Activated B cell treated with CpG ODN at 0.5 μM for 24 hours (primary cell): ENCODE results near the gene CAPN7. TPM values are rescaled to one million over a fixed set of nuclear protein-coding genes. Genes with fewer than 3 reads are reported as not detected.
A peak's percentile ranks its signal among the peaks of the same experiment; 100 is the strongest.

Experiments
- ATAC-seq: fragments of 200-7000 bp; cut with Tn5 transposase; one replicate; pipeline ENCODE4 v1.10.0; 2021; ENCODE audit warnings: low read depth, mild to moderate bottlenecking, moderate library complexity
- CTCF ChIA-PET: fragments of 350-600 bp; sonication (Branson Sonifier 250); formaldehyde crosslinking; loops from one replicate; lab custom pipeline; 2021; ENCODE audit warnings: antibody characterized with exemption; lab: Charles Lee
- POLR2A ChIA-PET: fragments of 350-600 bp; sonication (Branson Sonifier 250); formaldehyde crosslinking; loops from one replicate; lab custom pipeline; 2021; ENCODE audit warnings: antibody characterized with exemption; lab: Charles Lee
- DNase-seq: peaks from one replicate; pipeline ENCODE4 v3.0.0; 2022
- H3K27ac Mint-ChIP-seq: one replicate; pipeline ENCODE4 v1.8.0; 2020; ENCODE audit warnings: mixed read lengths
- H3K27me3 Mint-ChIP-seq: one replicate; pipeline ENCODE4 v1.8.0; 2021; ENCODE audit warnings: mixed read lengths
- H3K36me3 Mint-ChIP-seq: one replicate; pipeline ENCODE4 v1.8.0; 2021; ENCODE audit warnings: low read depth, mixed read lengths
- H3K4me1 Mint-ChIP-seq: one replicate; pipeline ENCODE4 v1.8.0; 2021; ENCODE audit warnings: mixed read lengths
- H3K4me3 Mint-ChIP-seq: one replicate; pipeline ENCODE4 v1.8.0; 2020; ENCODE audit warnings: mild to moderate bottlenecking, mixed read lengths
- H3K9me3 Mint-ChIP-seq: one replicate; pipeline ENCODE4 v1.8.0; 2020; ENCODE audit warnings: mixed read lengths
- intact Hi-C: fragments of 100-400 bp; cut with micrococcal nuclease; formaldehyde crosslinking; loops from one replicate; pipeline ENCODE4 v1.15.1; 2024
- total RNA-seq: library from RNA; stranded (reverse); gene quantifications from 2 replicates; pipeline ENCODE4 v1.2.3, GENCODE V29; 2022
- TF ChIP-seq, protein P1 (sequence below): fragments of 200-600 bp; IDR thresholded peaks from one replicate; pipeline ENCODE4 v1.8.0; 2022; ENCODE audit warnings: antibody characterized with exemption, mild to moderate bottlenecking

Gene CAPN7
- total RNA-seq, 1 donor from 2014 or later: 45.1 TPM

DNA sequence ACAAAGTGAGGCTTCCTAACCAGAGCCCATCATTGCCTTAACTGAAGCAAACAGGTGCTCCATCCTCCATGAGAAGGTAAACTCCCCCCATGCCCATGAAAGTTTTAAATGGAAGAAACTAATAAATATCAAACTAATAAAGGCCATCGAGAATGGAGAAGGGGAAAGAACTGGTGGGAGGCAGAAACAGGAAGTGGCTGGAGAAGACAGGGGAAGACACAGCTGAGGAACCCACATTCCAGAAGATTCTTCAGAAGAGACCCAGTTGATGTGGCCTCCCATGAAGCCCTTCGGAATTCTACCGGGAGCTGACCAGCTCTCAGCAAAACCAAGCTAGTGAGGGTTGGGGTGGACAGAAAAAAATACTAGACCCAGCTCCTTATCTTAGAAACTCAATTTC, 84.7 kb downstream of the CAPN7 start:
- TF ChIP-seq, protein P1, sequence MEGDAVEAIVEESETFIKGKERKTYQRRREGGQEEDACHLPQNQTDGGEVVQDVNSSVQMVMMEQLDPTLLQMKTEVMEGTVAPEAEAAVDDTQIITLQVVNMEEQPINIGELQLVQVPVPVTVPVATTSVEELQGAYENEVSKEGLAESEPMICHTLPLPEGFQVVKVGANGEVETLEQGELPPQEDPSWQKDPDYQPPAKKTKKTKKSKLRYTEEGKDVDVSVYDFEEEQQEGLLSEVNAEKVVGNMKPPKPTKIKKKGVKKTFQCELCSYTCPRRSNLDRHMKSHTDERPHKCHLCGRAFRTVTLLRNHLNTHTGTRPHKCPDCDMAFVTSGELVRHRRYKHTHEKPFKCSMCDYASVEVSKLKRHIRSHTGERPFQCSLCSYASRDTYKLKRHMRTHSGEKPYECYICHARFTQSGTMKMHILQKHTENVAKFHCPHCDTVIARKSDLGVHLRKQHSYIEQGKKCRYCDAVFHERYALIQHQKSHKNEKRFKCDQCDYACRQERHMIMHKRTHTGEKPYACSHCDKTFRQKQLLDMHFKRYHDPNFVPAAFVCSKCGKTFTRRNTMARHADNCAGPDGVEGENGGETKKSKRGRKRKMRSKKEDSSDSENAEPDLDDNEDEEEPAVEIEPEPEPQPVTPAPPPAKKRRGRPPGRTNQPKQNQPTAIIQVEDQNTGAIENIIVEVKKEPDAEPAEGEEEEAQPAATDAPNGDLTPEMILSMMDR: no peak
- ChIA-PET CTCF (interaction anchor here (0.6 to 1.3 kb wide), 3 partner anchors 14 to 94 kb away, joined by 3 to 5 read pairs (median 3); partner anchors contain the start of gene SH3BP5), POLR2A (interaction anchor here (0.8 to 3.0 kb wide), 13 partner anchors 9 to 311 kb away, joined by 3 to 20 read pairs (median 4); partner anchors contain the start of gene SH3BP5)
- DNase-seq (no peak), ATAC-seq (no peak)
- Mint-ChIP-seq H3K4me1 (peaks cover 95% of the 10 kb centered on the region), H3K27ac (peak overlapping the region; percentile 91), H3K36me3 (peaks cover 40% of the 10 kb centered on the region), H3K9me3 (no peaks in the 10 kb centered on the region), H3K4me3 (peak overlapping the region; percentile 17), H3K27me3 (no peaks in the 10 kb centered on the region)
- intact Hi-C loops: no loop called here

DNA sequence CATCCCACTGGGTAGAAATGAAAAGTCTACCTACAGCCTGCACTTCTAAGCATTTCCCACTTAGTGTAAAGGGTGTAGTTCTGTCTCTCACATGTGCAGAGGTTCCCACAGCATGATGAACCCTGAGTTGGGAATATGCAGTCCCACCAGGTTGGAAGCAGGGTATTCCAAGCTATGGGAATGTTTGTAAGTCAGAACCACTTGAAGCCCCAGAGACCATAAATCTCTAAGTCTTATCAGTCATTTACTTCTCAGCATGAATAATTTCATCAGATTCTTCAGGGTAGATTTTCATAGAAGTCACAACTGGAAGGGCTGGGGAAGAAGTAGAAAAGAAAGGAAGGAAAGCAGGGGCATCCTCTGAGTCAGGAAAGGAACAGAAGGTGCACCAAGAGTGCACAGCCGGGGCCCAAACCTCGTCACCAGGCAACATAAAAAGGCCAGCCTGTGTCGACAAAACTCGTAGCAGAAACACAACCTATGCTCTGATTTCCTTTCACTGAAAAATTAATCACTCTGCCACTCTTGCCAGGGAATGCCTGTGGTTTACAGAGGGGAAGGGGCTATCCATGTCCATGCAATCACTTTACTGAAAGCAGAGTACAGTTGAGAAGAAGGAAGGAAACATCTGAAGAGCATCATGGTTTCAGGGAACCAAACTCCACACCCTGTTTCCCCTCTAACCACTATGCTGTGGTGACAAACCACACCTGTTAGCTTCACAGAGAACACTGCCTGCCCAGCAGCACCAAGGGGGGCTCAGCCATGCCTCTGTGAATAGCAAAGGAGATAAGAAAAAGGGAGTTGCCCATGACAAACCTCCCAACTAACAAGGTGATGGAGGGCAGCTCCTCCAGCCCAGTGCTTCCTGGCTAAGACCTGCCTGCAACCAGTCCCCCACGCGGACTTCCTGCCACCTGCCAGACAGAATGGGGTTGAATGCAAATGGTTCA, 85.8 kb downstream of the CAPN7 start:
- Mint-ChIP-seq H3K27me3 (no peaks in the 10 kb centered on the region), H3K27ac (peak overlapping the region; percentile 91), H3K36me3 (peaks cover 29% of the 10 kb centered on the region), H3K4me1 (peaks cover 97% of the 10 kb centered on the region), H3K9me3 (no peaks in the 10 kb centered on the region), H3K4me3 (peak overlapping the region; percentile 66)
- ChIA-PET CTCF (interaction anchor here (0.7 to 2.2 kb wide), 5 partner anchors 15 to 113 kb away, joined by 3 to 13 read pairs (median 5); partner anchors contain the start of gene SH3BP5), POLR2A (interaction anchor here (0.6 to 3.0 kb wide), 17 partner anchors 9 to 96 kb away, joined by 3 to 20 read pairs (median 4); partner anchors contain the start of gene SH3BP5)
- DNase-seq: peak; percentile 46
- TF ChIP-seq, protein P1: no peak
- peak; percentile 78 for ATAC-seq
- intact Hi-C loops: loop anchor here (1.0 kb wide), 5 partner anchors 18 to 86 kb away; partner anchors contain the start of gene SH3BP5

DNA sequence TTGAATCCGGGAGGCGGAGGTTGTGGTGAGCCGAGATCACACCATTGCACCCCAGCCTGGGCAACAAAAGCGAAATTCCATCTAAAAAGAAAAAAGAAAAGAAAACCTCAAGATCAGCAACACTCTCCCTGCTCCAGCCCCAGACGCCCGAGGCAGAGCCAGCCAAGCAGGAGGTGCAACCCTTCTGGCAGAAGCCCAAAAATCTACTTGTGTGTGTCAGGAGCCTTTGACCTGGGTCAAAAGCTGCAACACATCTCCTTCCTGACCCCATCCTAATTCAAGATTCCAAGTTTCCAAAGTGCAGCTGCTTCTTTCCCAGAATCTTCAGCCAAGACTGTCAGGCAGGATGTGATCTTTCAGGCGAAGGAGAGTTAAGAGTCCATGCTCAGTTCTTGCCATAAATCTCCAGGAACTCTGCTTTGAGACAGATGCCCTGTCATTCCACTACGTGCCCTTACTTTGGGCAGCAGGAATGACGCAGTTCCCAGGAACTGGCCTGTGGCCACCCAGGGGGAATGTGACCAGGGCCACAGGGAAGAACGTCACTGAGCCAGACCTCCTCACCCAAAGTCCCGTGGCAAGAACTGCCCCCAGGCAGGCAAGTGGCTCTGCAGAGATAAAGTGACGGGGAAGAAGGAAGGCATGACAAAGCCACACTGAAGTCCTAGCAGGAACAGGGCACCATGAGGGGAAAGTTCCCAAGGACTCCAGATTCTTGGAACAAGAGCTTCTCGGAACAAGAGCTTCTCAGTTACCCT, 86.9 kb downstream of the CAPN7 start:
- no peaks in the 10 kb centered on the region for H3K9me3 Mint-ChIP-seq
- H3K4me1 Mint-ChIP-seq: peaks cover 95% of the 10 kb centered on the region
- peaks cover 27% of the 10 kb centered on the region for H3K36me3 Mint-ChIP-seq
- TF ChIP-seq, protein P1: no peak
- peak overlapping the region; percentile 91 for H3K27ac Mint-ChIP-seq
- ATAC-seq (no peak), DNase-seq (no peak)
- ChIA-PET CTCF (interaction anchor here (1.1 to 2.2 kb wide), 3 partner anchors 21 to 112 kb away, joined by 4 to 13 read pairs (median 5); no protein-coding TSS in a partner anchor), POLR2A (interaction anchor here (0.7 to 3.0 kb wide), 13 partner anchors 14 to 95 kb away, joined by 3 to 20 read pairs (median 5); partner anchors contain the start of gene SH3BP5)
- intact Hi-C loops: loop anchor here (1.0 kb wide), 5 partner anchors 17 to 85 kb away; partner anchors contain the start of gene SH3BP5
- H3K27me3 Mint-ChIP-seq: no peaks in the 10 kb centered on the region
- peak overlapping the region; percentile 66 for H3K4me3 Mint-ChIP-seq

DNA sequence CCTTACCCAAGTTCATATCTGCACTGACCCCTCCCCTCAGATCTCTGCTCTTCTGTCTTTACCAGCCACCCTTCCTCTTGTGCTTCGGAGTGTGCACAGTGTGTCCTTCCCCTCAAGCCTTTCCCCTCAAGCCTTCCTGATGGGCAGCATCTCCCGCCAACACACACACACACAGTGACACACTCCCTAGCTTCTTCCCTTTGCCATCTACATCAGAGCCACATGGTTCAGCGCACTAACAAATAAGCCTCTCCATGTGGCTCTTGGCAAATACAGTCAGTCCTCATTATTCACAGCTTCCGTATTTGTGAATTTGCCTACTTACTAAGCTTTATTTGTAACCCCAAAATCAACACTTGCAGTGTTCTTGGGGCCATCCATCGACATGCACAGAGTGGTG, 88.9 kb downstream of the CAPN7 start:
- no peaks in the 10 kb centered on the region for H3K9me3 Mint-ChIP-seq

More for the DNA sequence above, 88.9 kb downstream of the CAPN7 start:
- ATAC-seq (peak; percentile 26), DNase-seq (no peak)
- ChIA-PET POLR2A (interaction anchor here (0.6 to 2.9 kb wide), 20 partner anchors 8 to 135 kb away, joined by 3 to 25 read pairs (median 6); partner anchors contain the start of genes CAPN7 and SH3BP5), CTCF (interaction anchor here (0.8 to 1.8 kb wide), 9 partner anchors 9 to 104 kb away, joined by 3 to 7 read pairs (median 4); partner anchors contain the start of gene SH3BP5)
- TF ChIP-seq, protein P1: no peak
- H3K36me3 Mint-ChIP-seq: peaks cover 16% of the 10 kb centered on the region
- peak overlapping the region; percentile 91 for H3K27ac Mint-ChIP-seq
- H3K4me1 Mint-ChIP-seq: peaks cover 90% of the 10 kb centered on the region
- no peaks in the 10 kb centered on the region for H3K27me3 Mint-ChIP-seq
- peak overlapping the region; percentile 53 for H3K4me3 Mint-ChIP-seq
- intact Hi-C loops: loop anchor here (1.0 kb wide), 1 partner anchor 23 kb away; no protein-coding TSS in a partner anchor
